ENCODE measurements around the gene TCF12.
"Not testable (repeated sequence)": the region's sequence is repeated elsewhere in the genome, so short reads cannot be mapped to it uniquely, and the experiment has no call there.

Gene TCF12

GRCh38 chr15:56948000-56948763 is 29.7 kb downstream of the TCF12 start:
- no peak for DNase-seq

GRCh38 chr15:56948764-56949101 is 30.3 kb downstream of the TCF12 start:
- no peak for DNase-seq

GRCh38 chr15:56950979-56951378 is 32.5 kb downstream of the TCF12 start:
- no peak for DNase-seq

- DNase-seq, result no peak
Observed at GRCh38 chr15:56953790-56954189, 35.3 kb downstream of the TCF12 start.

GRCh38 chr15:56955011-56955410 is 36.6 kb downstream of the TCF12 start:
- DNase-seq, result not testable (repeated sequence)

GRCh38 chr15:56956538-56956937 is 38.1 kb downstream of the TCF12 start:
- DNase-seq, result no peak

- DNase-seq, result no peak
Observed at GRCh38 chr15:56957812-56958406, 39.5 kb downstream of the TCF12 start.

GRCh38 chr15:56959318-56959648 is 40.8 kb downstream of the TCF12 start:
- no peak for DNase-seq

GRCh38 chr15:56960116-56960515 is 41.7 kb downstream of the TCF12 start:
- no peak for DNase-seq

- no peak for DNase-seq
Observed at GRCh38 chr15:56963126-56963525, 44.7 kb downstream of the TCF12 start.

- no peak for DNase-seq
Observed at GRCh38 chr15:56963710-56964109, 45.3 kb downstream of the TCF12 start.

GRCh38 chr15:56964182-56964581 is 45.7 kb downstream of the TCF12 start:
- no peak for DNase-seq

- no peak for DNase-seq
Observed at GRCh38 chr15:56965231-56966013, 47.0 kb downstream of the TCF12 start.

GRCh38 chr15:56967336-56967735 is 48.9 kb downstream of the TCF12 start:
- no peak for DNase-seq

GRCh38 chr15:56968256-56968655 is 49.8 kb downstream of the TCF12 start:
- DNase-seq, result no peak

- no peak for DNase-seq
Observed at GRCh38 chr15:56968821-56969220, 50.4 kb downstream of the TCF12 start.

GRCh38 chr15:56969265-56969895 is 50.9 kb downstream of the TCF12 start:
- DNase-seq, result no peak

GRCh38 chr15:56971571-56971970 is 53.1 kb downstream of the TCF12 start:
- DNase-seq, result no peak

GRCh38 chr15:56972016-56972415 is 53.6 kb downstream of the TCF12 start:
- DNase-seq, result no peak

GRCh38 chr15:56972426-56972825 is 54.0 kb downstream of the TCF12 start:
- DNase-seq, result no peak

GRCh38 chr15:56973463-56973862 is 55.0 kb downstream of the TCF12 start:
- DNase-seq, result no peak

GRCh38 chr15:56977232-56977631 is 58.8 kb downstream of the TCF12 start:
- DNase-seq, result no peak

- DNase-seq, result no peak
Observed at GRCh38 chr15:56978898-56979662, 60.6 kb downstream of the TCF12 start.
